GM18499 (cell line): ENCODE data around the gene SORD.

Experiments
- ATAC-seq: cut with Tn5 transposase; IDR thresholded peaks from one replicate; pipeline ENCODE4 v1.9.1; 2021; ENCODE audit warnings: moderate number of reproducible peaks; ENCODE audit not compliant: insufficient read depth, unreplicated experiment

Gene SORD

DNA sequence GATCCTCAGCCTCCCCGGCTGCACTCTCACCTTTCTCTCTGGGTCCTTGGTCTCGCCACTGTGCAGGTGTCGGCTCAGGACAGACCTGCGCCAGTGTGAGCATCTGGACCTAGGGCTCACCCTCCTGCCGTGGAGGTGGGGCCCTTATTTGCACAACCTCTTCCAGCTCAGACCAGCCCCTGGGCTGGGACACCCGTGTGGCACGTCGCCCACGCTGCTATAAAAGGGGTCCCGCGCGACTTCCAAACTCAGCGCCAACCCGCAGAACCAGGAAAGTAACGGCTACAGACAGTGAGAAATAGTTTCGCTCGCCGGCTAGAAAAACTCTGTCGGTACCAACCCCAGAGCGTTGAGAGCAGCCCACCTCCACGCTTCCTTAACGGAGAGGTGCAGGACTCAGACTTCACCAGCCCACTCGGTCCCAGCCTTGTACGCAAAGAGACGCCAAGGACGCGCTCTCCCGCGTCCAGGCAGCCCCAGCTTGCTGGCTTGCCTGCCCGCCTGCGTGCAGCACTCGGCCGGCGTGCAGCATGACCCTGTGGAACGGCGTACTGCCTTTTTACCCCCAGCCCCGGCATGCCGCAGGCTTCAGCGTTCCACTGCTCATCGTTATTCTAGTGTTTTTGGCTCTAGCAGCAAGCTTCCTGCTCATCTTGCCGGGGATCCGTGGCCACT lies 91.2 kb downstream of the SORD start, which contains the start of the genes DUOX2 and DUOXA2:
Gene DUOX2 (minus strand): TSS at position 97 of the 675 bp plus-strand sequence. CDS start 761 bp downstream, outside the sequence.
Gene DUOXA2 (plus strand): TSS at position 251 of the 675 bp plus-strand sequence. CDS start 280 bp downstream, at position 531.
- ATAC-seq, result no peak

DNA sequence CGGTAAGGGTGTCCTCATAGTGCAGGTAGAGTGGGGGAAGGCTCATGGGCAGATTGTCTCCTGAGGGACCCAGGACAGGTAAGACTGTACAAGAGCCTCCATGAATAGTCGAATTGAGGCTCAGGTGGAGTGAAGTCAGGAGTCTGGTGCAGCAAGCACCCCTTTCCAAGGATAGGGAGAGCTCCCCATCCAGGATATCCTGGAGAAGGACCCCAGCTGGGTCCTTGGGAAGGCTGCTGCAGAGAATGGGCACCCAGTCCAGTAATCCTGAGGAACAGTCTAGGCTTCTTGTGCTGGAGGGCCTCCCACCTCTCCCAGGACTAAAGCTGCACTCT lies 91.7 kb downstream of the SORD start:
- no peak for ATAC-seq

DNA sequence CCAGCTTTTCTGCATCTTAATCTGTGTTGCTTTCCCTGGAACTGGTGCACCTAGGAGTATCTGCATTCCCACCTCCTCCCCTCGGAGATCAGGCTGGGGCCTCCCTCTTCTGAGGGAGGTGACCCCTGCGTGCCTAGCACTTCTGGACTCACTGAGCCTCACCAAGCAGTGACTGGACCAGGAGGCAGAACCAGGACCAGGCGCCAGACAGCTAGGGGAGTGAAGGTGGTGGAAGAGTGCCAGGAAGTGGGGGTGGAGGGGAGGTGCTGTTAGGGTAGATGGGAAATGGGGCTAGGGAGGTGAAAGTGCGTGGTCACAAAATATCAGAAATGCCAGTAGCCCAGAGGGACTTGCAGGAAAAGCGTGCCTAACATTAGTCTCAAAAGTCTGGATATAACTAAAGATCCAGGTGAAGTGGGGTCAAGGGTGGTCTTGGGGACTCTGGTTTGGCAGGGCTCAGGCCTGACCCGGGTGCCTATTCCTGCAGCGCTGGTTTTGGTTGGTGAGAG lies 92.4 kb downstream of the SORD start:
- ATAC-seq, result no peak

DNA sequence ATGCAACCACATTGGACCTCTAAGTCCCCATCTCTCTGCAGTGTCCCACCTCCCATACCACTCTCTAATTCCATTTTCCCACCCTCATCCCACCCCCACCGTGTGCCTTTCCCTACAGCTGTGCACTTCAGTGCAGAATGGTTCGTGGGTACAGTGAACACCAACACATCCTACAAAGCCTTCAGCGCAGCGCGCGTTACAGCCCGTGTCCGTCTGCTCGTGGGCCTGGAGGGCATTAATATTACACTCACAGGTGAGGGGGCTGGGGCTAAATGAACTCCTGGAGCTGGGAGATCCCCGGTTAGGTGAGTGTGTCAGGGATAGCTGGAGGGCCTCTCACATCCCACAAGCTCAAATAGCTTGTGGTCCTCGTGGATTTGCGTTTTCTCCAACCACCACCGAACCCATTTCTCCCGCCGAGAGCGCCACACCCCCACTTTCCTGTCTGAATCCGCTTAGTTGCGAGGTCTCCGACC lies 93.0 kb downstream of the SORD start:
- ATAC-seq, result no peak

DNA sequence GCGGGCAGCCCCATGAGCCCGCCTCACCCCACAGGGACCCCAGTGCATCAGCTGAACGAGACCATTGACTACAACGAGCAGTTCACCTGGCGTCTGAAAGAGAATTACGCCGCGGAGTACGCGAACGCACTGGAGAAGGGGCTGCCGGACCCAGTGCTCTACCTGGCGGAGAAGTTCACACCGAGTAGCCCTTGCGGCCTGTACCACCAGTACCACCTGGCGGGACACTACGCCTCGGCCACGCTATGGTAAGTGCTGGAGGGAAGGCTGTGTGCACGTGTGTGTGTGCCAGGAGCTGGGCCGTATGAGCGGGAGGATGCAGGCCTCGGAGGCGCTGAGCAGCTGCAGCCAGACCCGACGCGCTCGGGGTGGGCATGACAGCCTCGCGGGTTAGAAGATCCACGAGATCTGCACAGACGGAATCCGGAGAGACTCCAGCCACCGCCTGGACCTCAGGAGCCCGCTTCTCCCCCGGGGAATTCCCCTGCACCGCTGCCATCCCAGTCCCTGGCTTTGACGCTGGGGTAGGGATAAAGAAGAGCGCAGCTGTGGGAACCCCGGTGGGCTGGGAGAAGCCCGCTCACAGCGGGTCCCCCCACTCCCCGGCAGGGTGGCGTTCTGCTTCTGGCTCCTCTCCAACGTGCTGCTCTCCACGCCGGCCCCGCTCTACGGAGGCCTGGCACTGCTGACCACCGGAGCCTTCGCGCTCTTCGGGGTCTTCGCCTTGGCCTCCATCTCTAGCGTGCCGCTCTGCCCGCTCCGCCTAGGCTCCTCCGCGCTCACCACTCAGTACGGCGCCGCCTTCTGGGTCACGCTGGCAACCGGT lies 93.7 kb downstream of the SORD start:
- no peak for ATAC-seq

DNA sequence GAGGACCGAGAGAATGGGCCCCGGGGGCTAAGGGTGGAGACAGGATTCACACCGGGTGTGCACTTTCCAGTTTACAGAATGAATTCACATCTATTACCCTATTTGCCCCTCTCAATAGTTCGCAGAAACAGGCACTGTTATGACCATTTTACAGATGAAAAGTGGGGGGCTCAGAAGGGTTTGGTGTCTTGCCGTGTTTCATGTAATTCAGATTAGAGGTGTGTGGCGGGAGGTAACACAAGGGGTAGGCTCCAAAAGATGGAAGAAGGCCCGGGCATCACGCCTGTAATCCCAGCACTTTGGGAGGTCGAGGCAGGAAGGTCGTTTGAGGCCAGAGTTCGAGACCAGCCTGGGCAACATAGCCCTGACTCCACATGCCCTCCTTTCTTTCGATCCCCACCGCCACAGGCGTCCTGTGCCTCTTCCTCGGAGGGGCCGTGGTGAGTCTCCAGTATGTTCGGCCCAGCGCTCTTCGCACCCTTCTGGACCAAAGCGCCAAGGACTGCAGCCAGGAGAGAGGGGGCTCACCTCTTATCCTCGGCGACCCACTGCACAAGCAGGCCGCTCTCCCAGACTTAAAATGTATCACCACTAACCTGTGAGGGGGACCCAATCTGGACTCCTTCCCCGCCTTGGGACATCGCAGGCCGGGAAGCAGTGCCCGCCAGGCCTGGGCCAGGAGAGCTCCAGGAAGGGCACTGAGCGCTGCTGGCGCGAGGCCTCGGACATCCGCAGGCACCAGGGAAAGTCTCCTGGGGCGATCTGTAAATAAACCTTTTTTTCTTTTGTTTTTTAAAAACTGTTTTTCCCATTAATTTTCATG lies 94.5 kb downstream of the SORD start:
- peak; percentile 13 for ATAC-seq

DNA sequence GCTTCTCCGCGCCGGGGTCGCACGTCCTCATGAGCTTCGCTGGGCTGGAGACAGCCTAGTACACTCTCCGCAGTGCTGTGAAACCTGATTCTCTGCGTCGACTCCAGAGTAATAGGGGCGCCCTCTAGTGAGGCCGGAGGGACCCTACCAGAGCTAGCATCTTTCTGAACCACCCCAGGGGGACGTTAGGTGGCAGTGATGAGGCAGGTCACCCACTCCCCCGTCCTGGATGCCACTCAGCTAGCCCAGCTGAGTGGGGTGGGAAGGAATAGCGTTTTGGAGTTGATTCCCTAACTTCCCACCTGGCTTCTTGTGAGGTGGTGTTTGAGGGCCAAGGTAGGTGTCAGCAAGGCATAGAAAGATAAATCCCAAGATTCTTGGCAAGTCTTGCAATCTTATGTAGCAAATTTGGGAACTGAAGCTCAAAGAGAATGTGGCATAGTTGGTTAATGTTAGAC lies 95.2 kb downstream of the SORD start:
- ATAC-seq, result peak; percentile 89

DNA sequence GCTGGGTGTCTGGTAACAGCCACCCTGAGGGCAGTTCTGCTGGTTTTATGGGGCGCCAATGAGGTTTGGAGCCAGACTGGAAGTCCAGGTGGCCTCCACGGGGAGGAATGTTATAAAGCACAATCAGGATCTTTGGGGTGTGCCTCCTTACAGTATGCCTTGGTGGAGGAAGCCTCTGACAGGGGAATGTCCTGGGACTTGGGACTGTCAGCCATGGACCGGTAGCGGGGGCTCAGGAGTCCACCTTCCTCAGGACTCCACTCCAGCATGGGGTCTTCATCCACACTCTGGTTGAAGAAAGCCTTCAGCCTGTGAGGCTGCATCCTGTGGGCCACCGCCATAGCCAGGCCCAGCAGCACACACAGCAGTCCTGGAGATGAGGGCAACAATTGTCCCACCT lies 96.0 kb downstream of the SORD start:
- no peak for ATAC-seq

DNA sequence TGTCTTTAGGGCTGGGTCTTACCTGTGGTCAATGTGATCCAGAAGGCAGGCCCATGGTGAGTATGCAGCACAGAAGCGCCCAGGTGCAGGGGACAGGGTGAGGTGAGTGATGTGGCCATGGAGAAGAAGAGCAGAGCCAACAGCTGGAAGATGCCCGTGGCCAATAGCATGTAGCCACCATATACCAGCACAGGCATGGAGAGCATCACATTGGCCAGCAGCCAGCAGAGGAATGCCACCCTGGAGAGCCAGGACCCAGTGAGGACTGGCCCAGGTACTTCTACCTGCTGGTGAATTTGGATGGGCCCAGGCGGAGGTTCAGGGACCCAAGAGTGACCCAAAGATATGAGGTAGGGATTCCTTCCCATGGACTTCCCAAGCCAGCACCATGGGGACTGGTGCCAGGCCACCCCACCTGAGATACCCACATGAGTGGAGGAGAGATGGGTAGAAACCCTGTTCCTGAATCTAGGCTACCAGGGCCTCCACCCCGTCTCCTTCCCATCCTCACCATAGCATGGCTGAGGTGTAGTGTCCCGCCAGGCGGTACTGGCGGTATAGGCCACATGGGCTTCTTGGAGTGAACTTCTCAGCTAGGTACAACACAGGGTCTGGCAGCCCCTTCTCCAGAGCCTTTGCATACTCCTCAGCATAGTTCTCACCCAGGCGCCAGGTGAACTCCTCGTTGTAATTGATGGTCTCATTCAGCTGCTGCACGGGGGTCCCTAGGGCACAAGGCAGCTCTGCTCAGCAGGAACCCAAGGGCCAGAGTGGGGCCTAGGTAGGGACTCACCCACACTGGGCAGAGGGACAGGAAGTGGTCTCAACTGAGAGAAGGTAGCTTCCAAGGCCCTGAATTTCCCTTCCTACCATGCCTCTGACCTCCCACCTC lies 97.3 kb downstream of the SORD start:
- ATAC-seq, result no peak

DNA sequence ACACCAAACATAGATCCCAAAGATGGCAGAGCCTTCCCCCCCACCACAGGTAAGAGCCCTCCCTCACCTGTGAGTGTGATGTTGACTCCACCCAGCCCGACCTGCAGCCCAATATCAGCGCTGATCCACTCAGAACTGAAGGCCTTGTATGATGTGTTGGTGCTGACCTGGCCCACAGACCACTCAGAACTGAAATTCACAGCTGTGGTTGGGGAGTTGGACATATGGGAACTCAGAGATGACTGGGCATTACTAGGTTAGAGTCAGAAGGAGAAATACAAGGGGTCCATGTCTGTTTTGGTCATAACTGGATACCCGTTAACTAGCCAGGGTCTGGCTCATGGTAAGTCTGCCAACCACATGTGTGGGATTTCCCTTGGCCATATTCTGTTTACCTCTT lies 98.0 kb downstream of the SORD start:
- no peak for ATAC-seq

DNA sequence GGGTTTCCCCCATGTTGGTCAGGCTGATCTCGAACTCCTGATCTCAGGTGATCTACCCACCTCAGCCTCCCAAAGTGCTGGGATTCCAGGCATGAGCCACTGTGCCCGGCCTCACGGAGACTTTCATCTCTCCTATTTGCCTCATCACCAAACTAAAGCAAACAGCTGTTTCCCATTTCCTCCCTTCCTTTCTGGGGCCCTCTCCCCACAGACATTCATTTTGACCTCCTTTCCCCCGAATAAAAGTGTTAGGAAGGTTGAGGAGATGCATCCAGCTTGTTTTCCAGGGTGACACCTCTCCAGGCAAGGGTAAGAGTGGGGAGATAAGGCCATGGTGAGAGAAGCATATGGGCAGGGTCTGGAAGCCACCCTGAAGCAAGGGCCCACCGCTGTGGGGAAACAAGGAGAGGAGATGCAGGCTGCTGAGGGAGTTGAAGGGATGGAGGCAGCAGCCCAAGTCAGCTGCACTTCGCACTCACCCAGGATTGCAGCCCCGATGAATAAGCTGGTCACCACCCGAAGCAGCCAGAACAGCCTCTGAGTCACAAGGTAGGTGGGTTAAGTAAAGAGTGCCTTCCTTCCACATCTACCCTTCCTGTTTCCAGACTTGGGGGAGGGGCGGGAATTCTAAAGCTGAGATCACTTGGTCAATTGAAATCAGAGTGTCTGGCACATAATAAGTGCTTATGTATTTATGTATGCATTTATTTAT lies 98.9 kb downstream of the SORD start:
- no peak for ATAC-seq

DNA sequence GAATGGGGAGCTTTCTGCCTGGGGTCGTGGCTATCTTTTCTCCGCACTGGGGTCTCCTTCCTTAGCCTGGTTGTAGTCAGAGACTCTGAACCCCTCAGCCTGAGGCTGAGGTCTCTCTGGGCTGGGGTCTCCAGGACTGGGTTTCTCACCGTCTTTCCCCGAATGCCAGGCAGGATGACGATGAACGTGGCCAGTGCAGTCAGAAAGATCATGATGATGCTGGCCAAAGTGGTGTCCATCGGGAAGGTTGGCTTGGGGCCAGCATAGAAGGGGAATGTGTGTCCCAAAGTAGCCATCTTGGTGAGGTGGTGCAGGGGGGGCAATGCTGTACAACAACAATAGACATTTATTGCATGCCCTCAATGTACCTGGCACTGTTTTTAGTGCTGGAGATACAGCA lies 99.7 kb downstream of the SORD start:
- no peak for ATAC-seq

DNA sequence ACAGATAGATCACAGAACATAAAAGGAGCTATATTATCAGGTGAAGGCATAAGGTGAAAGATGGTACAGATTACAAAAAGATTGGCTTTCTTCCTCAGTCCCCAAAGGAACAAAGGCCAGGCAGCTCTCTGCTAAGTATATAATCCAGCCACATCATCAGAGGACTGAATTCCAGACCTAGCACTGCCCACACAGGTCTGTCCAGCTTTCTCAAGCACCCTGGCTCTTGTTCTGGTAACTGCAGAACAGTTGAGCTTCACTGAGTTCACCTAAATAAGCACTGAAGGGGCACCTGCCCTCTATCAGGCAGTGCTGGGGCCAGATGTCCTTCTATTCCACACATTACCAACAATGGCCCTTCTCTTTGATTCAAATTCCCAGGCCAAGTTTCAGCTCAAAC lies 100.4 kb downstream of the SORD start:
- no peak for ATAC-seq

DNA sequence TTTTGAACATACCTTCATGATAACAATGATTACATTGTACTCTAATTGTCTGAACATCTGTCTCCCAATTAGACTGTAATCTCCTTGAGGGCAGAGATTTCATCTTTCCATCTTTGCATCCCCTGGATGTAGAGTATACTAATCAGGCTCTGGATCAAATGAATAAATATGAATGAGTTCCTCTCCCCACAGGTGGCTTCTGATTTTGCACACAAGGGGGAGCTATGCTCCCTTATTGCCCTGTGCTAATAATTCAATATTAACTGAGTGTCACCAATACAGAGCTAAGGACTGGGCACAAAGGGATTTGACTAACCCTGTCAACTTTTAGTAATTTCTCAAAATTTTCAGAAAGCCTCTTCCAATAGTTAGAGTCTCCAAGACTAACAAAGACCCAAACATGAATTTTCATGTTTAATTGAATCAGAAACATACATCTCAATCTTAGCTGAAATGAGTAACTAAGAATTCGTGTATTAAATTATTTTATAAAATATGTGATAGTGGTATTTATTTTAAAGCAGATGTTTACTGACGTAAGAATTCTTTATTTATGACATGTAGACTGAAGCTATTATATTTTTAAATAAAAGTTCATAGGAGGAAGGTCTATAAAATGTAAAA lies 103.7 kb downstream of the SORD start:
- no peak for ATAC-seq
